Left lung (tissue), 10 donors: ENCODE data around the gene RAB1B. TPM values are rescaled to one million over a fixed set of nuclear protein-coding genes. Genes with fewer than 3 reads are reported as not detected.

Experiments used
- ATAC-seq: fragments of 200-7000 bp; cut with Tn5 transposase; one replicate; pipeline ENCODE4 v1.9.1; 2020; ENCODE audit warnings: moderate library complexity
- DNase-seq, 4 donors: peaks; one replicate each; pipeline ENCODE4 v3.0.0-alpha.2; 2013 to 2020
- H3K27ac ChIP-seq, 2 donors: fragments of 200-600 bp; sonication (generic) in 1 of 2; one replicate each; pipeline versions ENCODE4 v1.5.0 to v1.8.0; 2020 to 2021
- H3K27me3 ChIP-seq, 2 donors: fragments of 200-600 bp; sonication (generic) in 1 of 2; one replicate each; pipeline versions ENCODE4 v1.5.0 to v1.8.0; 2020 to 2021
- H3K36me3 ChIP-seq, 2 donors: fragments of 200-600 bp; sonication (generic) in 1 of 2; one replicate each; pipeline versions ENCODE4 v1.5.0 to v1.8.0; 2020 to 2021
- H3K4me1 ChIP-seq, 2 donors: fragments of 200-600 bp; one replicate each; pipeline ENCODE4 v1.8.0; 2021
- H3K4me3 ChIP-seq, 2 donors: fragments of 200-600 bp; sonication (generic) in 1 of 2; one replicate each; pipeline versions ENCODE4 v1.5.0 to v1.8.0; 2020 to 2021; ENCODE audit warnings: mild to moderate bottlenecking in 1 of 2
- H3K9me3 ChIP-seq, 2 donors: fragments of 200-600 bp; sonication (generic) in 1 of 2; one replicate each; pipeline versions ENCODE4 v1.5.0 to v1.8.0; 2020 to 2021
- intact Hi-C, 2 donors: fragments of 100-400 bp; cut with DNase I; formaldehyde crosslinking; loops; one replicate each; pipeline versions ENCODE4 v1.11.2 to v1.14.2; 2022
- polyA plus RNA-seq, 6 donors: library from polyadenylated mRNA; unstranded; fragments of 120-200 nt; gene quantifications; one replicate each; pipeline ENCODE4 v1.2.1, GENCODE V29; 2013; ENCODE audit not compliant: insufficient read length in 6 of 6
- total RNA-seq, 2 donors: library from RNA; stranded (reverse); fragmentation: NEBNext Ultra II Directional; extraction: Animal tissue kit (Norgen Biotek cat#: 25700); gene quantifications; one replicate each; pipeline ENCODE4 v1.2.1, GENCODE V29; 2021
- TF ChIP-seq, protein P1 (sequence below), 2 donors: fragments of 200-600 bp; sonication (generic) in 1 of 2; IDR thresholded peaks; one replicate each; pipeline versions ENCODE4 v1.5.0 to v1.8.0; 2021; ENCODE audit warnings: antibody characterized with exemption in 2 of 2
- donor health status: DM: no; HTN: yes; CAD: no.
- donor health status: DM: no; HTN: no; CAD: no.

The RAB1B gene
- total and polyA plus RNA-seq, 8 donors = 114 to 154 (median 132) TPM

DNA sequence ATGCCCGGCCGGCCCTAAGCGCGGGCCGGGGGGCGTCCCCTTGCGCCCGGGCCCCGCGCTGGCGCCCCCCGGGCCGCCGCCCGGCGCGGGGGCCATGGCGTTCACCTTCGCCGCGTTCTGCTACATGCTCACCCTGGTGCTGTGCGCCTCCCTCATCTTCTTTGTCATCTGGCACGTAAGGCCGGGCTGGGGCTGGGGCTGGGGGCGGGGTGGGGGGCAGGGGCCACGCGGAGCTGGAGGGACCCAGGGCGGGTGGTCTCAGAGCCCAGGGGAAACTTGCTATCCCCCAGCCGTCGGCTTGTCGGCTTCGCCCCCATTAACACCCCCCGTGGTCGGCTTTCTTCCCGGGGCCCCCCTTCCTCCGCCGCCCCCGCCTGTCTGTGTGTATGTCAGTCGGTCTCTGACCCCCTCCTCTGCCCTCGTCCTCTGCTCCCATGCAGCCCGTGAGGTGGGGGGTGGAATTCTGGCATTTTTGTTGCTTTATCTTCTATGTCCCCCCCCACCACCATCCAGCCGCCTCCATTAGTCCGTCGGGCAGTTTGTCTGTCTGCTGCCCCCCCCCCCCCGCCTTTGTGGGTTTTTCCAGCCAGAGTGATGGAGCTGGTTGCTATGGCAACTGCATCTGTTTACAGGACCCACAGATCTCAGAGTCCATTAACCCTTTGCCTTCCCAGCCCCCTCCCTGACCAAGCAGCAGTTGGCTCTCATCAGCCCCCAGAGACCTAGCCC, 10.1 kb downstream of the RAB1B start:
- Histone ChIP-seq H3K27me3 (peaks cover 0 to 14% of the 10 kb centered on the region in 2 donors), H3K36me3 (peaks cover 0 to 37% of the 10 kb centered on the region in 2 donors), H3K4me3 (no peak overlapping the region), H3K9me3 (no peaks in the 10 kb centered on the region), H3K4me1 (peaks cover 3 to 31% of the 10 kb centered on the region in 2 donors), H3K27ac (no peak overlapping the region)
- ATAC-seq (no peak), DNase-seq (no peak)
- intact Hi-C loops = no loop called here
- TF ChIP-seq, protein P1, sequence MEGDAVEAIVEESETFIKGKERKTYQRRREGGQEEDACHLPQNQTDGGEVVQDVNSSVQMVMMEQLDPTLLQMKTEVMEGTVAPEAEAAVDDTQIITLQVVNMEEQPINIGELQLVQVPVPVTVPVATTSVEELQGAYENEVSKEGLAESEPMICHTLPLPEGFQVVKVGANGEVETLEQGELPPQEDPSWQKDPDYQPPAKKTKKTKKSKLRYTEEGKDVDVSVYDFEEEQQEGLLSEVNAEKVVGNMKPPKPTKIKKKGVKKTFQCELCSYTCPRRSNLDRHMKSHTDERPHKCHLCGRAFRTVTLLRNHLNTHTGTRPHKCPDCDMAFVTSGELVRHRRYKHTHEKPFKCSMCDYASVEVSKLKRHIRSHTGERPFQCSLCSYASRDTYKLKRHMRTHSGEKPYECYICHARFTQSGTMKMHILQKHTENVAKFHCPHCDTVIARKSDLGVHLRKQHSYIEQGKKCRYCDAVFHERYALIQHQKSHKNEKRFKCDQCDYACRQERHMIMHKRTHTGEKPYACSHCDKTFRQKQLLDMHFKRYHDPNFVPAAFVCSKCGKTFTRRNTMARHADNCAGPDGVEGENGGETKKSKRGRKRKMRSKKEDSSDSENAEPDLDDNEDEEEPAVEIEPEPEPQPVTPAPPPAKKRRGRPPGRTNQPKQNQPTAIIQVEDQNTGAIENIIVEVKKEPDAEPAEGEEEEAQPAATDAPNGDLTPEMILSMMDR (IDR thresholded peaks at IDR 0.05) = no peak

DNA sequence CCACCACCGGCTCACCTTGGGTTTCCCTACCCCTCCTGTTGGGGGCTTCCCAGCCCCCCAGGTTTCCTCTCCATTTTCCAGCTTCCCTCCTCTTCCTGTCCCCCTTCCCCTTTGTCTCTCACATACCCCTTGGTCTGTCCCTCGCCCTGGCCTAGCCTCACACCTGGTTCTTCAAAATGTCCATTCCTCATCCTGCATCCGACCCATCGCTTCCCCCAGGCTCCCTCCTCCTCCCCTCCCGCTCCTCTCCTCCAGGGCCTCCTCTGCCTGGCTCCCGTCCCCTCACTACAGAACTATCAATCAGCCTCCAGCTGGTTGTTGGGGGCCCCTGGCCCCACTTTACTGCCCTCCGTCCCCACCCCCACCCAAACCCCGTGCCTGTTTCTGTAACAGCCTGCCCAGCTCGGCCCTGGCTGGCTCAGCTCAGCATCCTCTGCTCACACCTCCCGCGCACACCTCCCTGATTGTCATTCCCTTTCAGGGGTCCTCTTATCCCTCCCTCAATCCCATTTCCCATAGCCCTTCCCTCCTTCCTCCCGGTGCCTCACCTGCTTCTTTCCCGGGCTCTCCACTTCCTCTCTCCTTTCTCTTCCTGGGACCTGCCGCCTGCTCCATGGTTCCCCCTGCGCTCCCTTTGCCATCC, 10.8 kb downstream of the RAB1B start:
- H3K9me3 ChIP-seq = no peaks in the 10 kb centered on the region
- peaks cover 0 to 14% of the 10 kb centered on the region in 2 donors for H3K27me3 ChIP-seq
- intact Hi-C loops = no loop called here
- H3K36me3 ChIP-seq = peaks cover 0 to 37% of the 10 kb centered on the region in 2 donors
- H3K4me3 ChIP-seq = no peak overlapping the region
- DNase-seq (no peak), ATAC-seq (no peak)
- no peak overlapping the region for H3K27ac ChIP-seq
- peaks cover 3 to 31% of the 10 kb centered on the region in 2 donors for H3K4me1 ChIP-seq
- TF ChIP-seq, protein P1 (IDR thresholded peaks at IDR 0.05) = no peak

DNA sequence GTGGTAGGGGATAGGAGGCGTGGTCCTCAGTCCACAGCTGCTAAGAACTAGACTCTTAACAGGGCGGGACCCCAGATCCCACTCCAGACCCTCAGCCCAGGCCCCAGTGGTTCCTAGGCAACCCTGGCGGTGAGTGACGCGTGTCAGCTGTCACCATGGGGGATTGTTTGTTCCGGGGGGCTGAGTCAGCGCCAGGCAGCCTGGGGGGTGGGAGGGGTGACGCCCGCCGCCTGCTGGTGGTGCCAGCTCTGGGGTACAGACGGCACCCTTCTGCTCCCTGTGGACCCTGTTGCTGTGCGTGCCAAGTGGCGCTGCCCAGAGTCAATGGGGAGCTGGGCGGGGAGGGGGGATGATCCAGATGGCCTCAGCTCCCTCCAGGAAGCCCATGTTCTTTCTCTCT, 12.0 kb downstream of the RAB1B start:
- H3K4me1 ChIP-seq = peaks cover 3 to 31% of the 10 kb centered on the region in 2 donors
- TF ChIP-seq, protein P1 (IDR thresholded peaks at IDR 0.05) = no peak
- peaks cover 0 to 37% of the 10 kb centered on the region in 2 donors for H3K36me3 ChIP-seq
- H3K9me3 ChIP-seq = no peaks in the 10 kb centered on the region
- H3K27me3 ChIP-seq = peaks cover 0 to 14% of the 10 kb centered on the region in 2 donors
- no peak overlapping the region for H3K4me3 ChIP-seq
- DNase-seq = no peak
- intact Hi-C loops = no loop called here
- no peak for ATAC-seq
- H3K27ac ChIP-seq = no peak overlapping the region

DNA sequence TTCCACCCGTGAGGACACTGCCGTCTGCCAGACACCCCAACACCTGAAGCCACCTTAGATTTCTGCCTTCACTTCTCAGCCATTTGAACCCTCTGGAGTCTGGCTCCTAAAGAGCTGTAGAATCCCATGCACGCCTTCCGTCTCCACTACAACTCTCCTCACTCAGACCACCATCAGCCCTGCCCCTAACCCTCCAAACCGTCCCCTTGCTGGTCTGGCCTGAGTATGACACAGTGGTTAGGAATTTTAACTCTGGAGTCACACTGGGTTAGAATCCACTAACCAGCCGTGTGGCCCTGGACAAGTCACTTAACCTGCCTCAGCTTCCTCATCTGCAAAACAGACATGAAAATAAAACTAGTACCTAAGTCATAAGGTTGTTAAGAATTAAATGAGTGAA, 12.6 kb downstream of the RAB1B start:
- H3K36me3 ChIP-seq = peaks cover 0 to 31% of the 10 kb centered on the region in 2 donors
- no peak overlapping the region for H3K4me3 ChIP-seq
- DNase-seq (no peak), ATAC-seq (no peak)
- TF ChIP-seq, protein P1 (IDR thresholded peaks at IDR 0.05) = no peak
- no peak overlapping the region for H3K27ac ChIP-seq
- no peaks in the 10 kb centered on the region for H3K9me3 ChIP-seq
- H3K27me3 ChIP-seq = peaks cover 0 to 14% of the 10 kb centered on the region in 2 donors
- H3K4me1 ChIP-seq = peaks cover 3 to 31% of the 10 kb centered on the region in 2 donors
- intact Hi-C loops = no loop called here

DNA sequence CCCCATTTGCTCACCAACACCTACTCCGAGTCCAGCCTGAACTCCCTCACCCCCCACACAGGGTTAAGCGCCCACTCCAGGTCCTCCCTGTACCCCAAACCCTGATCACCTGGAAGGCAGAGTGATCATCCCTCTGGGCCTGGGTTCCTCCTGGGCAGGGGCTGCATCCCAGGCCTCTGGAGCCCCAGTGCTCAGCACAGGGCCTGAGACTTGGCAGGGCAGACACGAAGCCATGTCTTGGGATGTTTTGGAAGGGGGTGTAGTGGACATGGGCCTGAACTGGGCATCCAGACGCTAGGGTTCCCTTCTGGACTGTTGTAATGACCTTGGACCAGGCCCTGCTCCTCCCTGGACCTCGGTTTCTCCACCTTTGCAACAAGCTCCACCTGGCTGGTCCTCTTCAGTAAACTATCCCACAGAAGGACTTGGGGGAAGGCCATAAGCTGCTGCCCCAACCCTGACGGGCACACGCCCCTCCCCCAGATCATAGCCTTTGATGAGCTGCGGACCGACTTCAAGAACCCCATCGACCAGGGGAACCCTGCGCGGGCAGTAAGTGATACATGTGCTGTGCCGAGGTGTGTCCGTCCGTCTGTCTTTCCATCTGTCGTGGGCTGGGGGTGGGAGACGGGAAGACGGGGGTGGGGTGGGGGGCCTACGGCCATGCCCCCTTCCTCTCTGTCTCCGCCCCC, 13.5 kb downstream of the RAB1B start:
- peaks cover 3 to 28% of the 10 kb centered on the region in 2 donors for H3K4me1 ChIP-seq
- no peak overlapping the region for H3K27ac ChIP-seq
- DNase-seq = no peak
- no peak overlapping the region for H3K4me3 ChIP-seq
- ATAC-seq = no peak
- intact Hi-C loops = no loop called here
- no peaks in the 10 kb centered on the region for H3K9me3 ChIP-seq
- TF ChIP-seq, protein P1 (IDR thresholded peaks at IDR 0.05) = no peak
- H3K36me3 ChIP-seq = peaks cover 0 to 22% of the 10 kb centered on the region in 2 donors
- peaks cover 0 to 14% of the 10 kb centered on the region in 2 donors for H3K27me3 ChIP-seq
